Endothelial cell of umbilical vein (primary cell): Measurements from ENCODE around the gene LPAR1. TPM values are rescaled to one million over a fixed set of nuclear protein-coding genes. Genes with fewer than 3 reads are reported as not detected.
"Not testable (repeated sequence)": the region's sequence is repeated elsewhere in the genome, so short reads cannot be mapped to it uniquely, and the experiment has no call there.

Source experiments
- BruUV-seq: library from RNA; stranded (reverse); fragments of 400-500 nt; replicated peaks from 2 replicates; lab custom pipeline; 2021; lab: Mats Ljungman, UMichigan
- CTCF ChIA-PET: fragments of 300-600, 350-600 bp; sonication (Branson Sonifier 250); formaldehyde crosslinking; loops from one replicate; lab custom pipeline; 2021; ENCODE audit warnings: antibody characterized with exemption, inconsistent platforms; lab: Charles Lee
- POLR2A ChIA-PET: fragments of 300-600, 350-600 bp; sonication (Branson Sonifier 250); formaldehyde crosslinking; loops from one replicate; lab custom pipeline; 2021; ENCODE audit warnings: antibody characterized with exemption, inconsistent platforms; lab: Charles Lee
- DNase-seq: peaks from one replicate; pipeline ENCODE4 v3.0.0-alpha.2; 2011; ENCODE audit warnings: low read depth, low spot score
- FAIRE-seq: peaks from 2 replicates; lab custom pipeline; 2011; peaks lifted over from hg19 to GRCh38; lab: Jason Lieb, UNC
- H2AFZ ChIP-seq: 2 replicates; pipeline ENCODE4 v1.6.0; 2012; ENCODE audit warnings: low read depth, low read length, control low read depth, inconsistent platforms
- H3K27ac ChIP-seq: 2 replicates; pipeline ENCODE4 v1.5.1; 2011; ENCODE audit warnings: low read depth, mild to moderate bottlenecking, control low read depth, low read length, moderate library complexity; ENCODE audit not compliant: insufficient read depth
- H3K27me3 ChIP-seq, 2 experiments: 2 replicates each; pipeline versions ENCODE4 v1.6.0 to v1.6.1; 2011; ENCODE audit warnings: low read length in 2 of 2, mixed read lengths in 1 of 2; ENCODE audit not compliant: control insufficient read depth in 2 of 2, insufficient read depth in 2 of 2
- H3K36me3 ChIP-seq, 2 experiments: 2 replicates in 1 of 2; 3 replicates in 1 of 2; pipeline ENCODE4 v1.5.1; 2011; ENCODE audit warnings: low read length in 2 of 2, mild to moderate bottlenecking in 1 of 2, moderate library complexity in 1 of 2; ENCODE audit not compliant: control insufficient read depth in 2 of 2, insufficient read depth in 2 of 2; ENCODE audit errors: extremely low read depth in 1 of 2
- H3K4me1 ChIP-seq: 3 replicates; pipeline ENCODE4 v1.5.1; 2011; ENCODE audit warnings: mild to moderate bottlenecking, low read length; ENCODE audit not compliant: control insufficient read depth, insufficient read depth; ENCODE audit errors: extremely low read depth
- H3K4me2 ChIP-seq: 2 replicates; pipeline ENCODE4 v1.6.1; 2011; ENCODE audit warnings: low read length, control low read depth, mixed read lengths; ENCODE audit not compliant: insufficient read depth
- H3K4me3 ChIP-seq, 3 experiments: fragments of 200-600 bp in 1 of 3; sonication (generic), shearing (Covaris generic) in 1 of 3; replicated peaks in 1 of 3; 2 replicates each; pipeline ENCODE4 v1.5.1; 2011 to 2016; ENCODE audit warnings: control low read depth in 3 of 3, low read length in 3 of 3, mild to moderate bottlenecking in 2 of 3, inconsistent platforms in 1 of 3, low read depth in 1 of 3, moderate library complexity in 1 of 3; ENCODE audit not compliant: insufficient read depth in 1 of 3
- H3K79me2 ChIP-seq: 2 replicates; pipeline ENCODE4 v1.6.0; 2012; ENCODE audit warnings: low read length, inconsistent platforms; ENCODE audit not compliant: control insufficient read depth, insufficient read depth
- H3K9ac ChIP-seq: replicated peaks from 2 replicates; pipeline ENCODE3; 2011; ENCODE audit warnings: low read length, control low read depth; ENCODE audit not compliant: insufficient read depth; ENCODE audit errors: extremely low read depth
- H3K9me1 ChIP-seq: replicated peaks from 3 replicates; pipeline ENCODE4 v1.6.0; 2011; ENCODE audit warnings: mild to moderate bottlenecking, low read length; ENCODE audit not compliant: control insufficient read depth, insufficient read depth; ENCODE audit errors: extremely low read depth
- H3K9me3 ChIP-seq: replicated peaks from 2 replicates; pipeline ENCODE4 v1.5.1; 2012; ENCODE audit warnings: low read length, inconsistent platforms; ENCODE audit not compliant: control insufficient read depth, insufficient read depth
- H4K20me1 ChIP-seq: replicated peaks from 2 replicates; pipeline ENCODE3; 2011; ENCODE audit warnings: mild to moderate bottlenecking, low read length; ENCODE audit not compliant: control insufficient read depth, insufficient read depth; ENCODE audit errors: extremely low read depth
- CTCF ChIP-seq, 2 donors: IDR thresholded peaks; 1 replicate in 1 of 2; 2 replicates in 1 of 2; pipeline ENCODE4 v1.5.1; 2011; ENCODE audit warnings: low read length in 2 of 2, mild to moderate bottlenecking in 2 of 2, moderate library complexity in 2 of 2, control low read depth in 1 of 2, inconsistent platforms in 1 of 2, low read depth in 1 of 2; ENCODE audit not compliant: insufficient read depth in 1 of 2; ENCODE audit errors: extremely low read depth in 1 of 2
- EZH2 ChIP-seq: IDR thresholded peaks from 2 replicates; pipeline ENCODE4 v1.6.1; 2012; ENCODE audit warnings: borderline replicate concordance, low read depth, mild to moderate bottlenecking, moderate library complexity, low read length, inconsistent platforms; ENCODE audit not compliant: severe bottlenecking
- FOS ChIP-seq: IDR thresholded peaks from 2 replicates; pipeline ENCODE4 v1.6.1; 2011; ENCODE audit warnings: mild to moderate bottlenecking, low read length, moderate library complexity, borderline replicate concordance; ENCODE audit not compliant: insufficient read depth
- GATA2 ChIP-seq: IDR thresholded peaks from 2 replicates; pipeline ENCODE4 v1.7.0; 2011; ENCODE audit warnings: low read depth, mild to moderate bottlenecking, moderate library complexity, mixed read lengths, low read length; ENCODE audit not compliant: insufficient read length, insufficient read depth
- JUN ChIP-seq: IDR thresholded peaks from 2 replicates; pipeline ENCODE4 v1.6.1; 2011; ENCODE audit warnings: borderline replicate concordance, low read depth; ENCODE audit not compliant: insufficient read length, insufficient read depth
- MAX ChIP-seq: IDR thresholded peaks from 2 replicates; pipeline ENCODE4 v1.6.1; 2011; ENCODE audit not compliant: insufficient read depth, insufficient read length
- POLR2AphosphoS5 ChIP-seq: IDR thresholded peaks from 2 replicates; pipeline ENCODE4 v1.6.1; 2012; ENCODE audit warnings: low read depth, mild to moderate bottlenecking, control low read depth, low read length, moderate library complexity; ENCODE audit not compliant: insufficient read depth
- dilution Hi-C: fragments of 300-500 bp; cut with MboI; formaldehyde crosslinking; loops from one replicate; pipeline ENCODE4 v1.15.0; 2019; ENCODE audit warnings: low sequenced_read_pairs; ENCODE audit not compliant: extremely low pct_ligation_motif_present
- intact Hi-C: fragments of 100-400 bp; cut with micrococcal nuclease; formaldehyde crosslinking; loops from one replicate; pipeline ENCODE4 v1.10.0; 2022
- polyA plus RNA-seq, 4 experiments: library from polyadenylated mRNA; depleted of rRNA in 3 of 4; stranded (reverse) in 3 of 4; unstranded in 1 of 4; fragments of >200 nt; gene quantifications; 2 replicates each; pipeline versions ENCODE4 v1.2.1 to v1.2.3, GENCODE V29; 2011 to 2012; ENCODE audit warnings: missing spikeins in 1 of 4
- total RNA-seq: library from RNA; stranded (reverse); gene quantifications from 2 replicates; pipeline ENCODE4 v1.2.3, GENCODE V29; 2021

LPAR1 gene
- total and polyA plus RNA-seq, 2 donors (not counting 3 experiments of a cell fraction or from before 2014, with no cell fraction given) = 0.88 to 3.0 TPM

- no peak for FAIRE-seq
- H3K9me1 ChIP-seq = no peaks in the 10 kb centered on the region
- H3K4me2 ChIP-seq = no peak overlapping the region
- no peak overlapping the region for H3K27ac ChIP-seq
- no peaks in the 10 kb centered on the region for H3K4me1 ChIP-seq
- no peaks in the 10 kb centered on the region for H3K36me3 ChIP-seq
- intact Hi-C loops = no loop called here
- H3K9ac ChIP-seq = no peak overlapping the region
- ChIA-PET POLR2A (no interaction called here), CTCF (no interaction called here)
- H3K4me3 ChIP-seq = no peak overlapping the region
- H3K27me3 ChIP-seq = no peaks in the 10 kb centered on the region
- no TSS peak for BruUV-seq
- dilution Hi-C loops = no loop called here
- no peaks in the 10 kb centered on the region for H3K79me2 ChIP-seq
- TF ChIP-seq EZH2 = no peak
- no peak for TF ChIP-seq CTCF (IDR thresholded peaks at IDR 0.05; ENCODE audit: extremely low read depth in 1 of 2, insufficient read depth in 1 of 2, low read depth in 1 of 2, low read length in 2 of 2)
- TF ChIP-seq GATA2 = no peak
- no peak for TF ChIP-seq POLR2AphosphoS5
- no peak for TF ChIP-seq FOS
- no peak for TF ChIP-seq JUN
- no peak for TF ChIP-seq MAX
- H2AFZ ChIP-seq = no peak overlapping the region
- H3K9me3 ChIP-seq = peaks cover 2% of the 10 kb centered on the region
- no peak for DNase-seq
- H4K20me1 ChIP-seq = no peaks in the 10 kb centered on the region
Observed at GRCh38 chr9:110864011-110864410, 174.3 kb downstream of the LPAR1 start.

- H3K36me3 ChIP-seq, H3K79me2 ChIP-seq, H3K4me2 ChIP-seq, intact Hi-C loops, H3K9me1 ChIP-seq, dilution Hi-C loops, H4K20me1 ChIP-seq, H3K27ac ChIP-seq, BruUV-seq, H3K9me3 ChIP-seq, H3K4me3 ChIP-seq, DNase-seq, POLR2A ChIA-PET, H3K9ac ChIP-seq, H3K27me3 ChIP-seq, FAIRE-seq, H2AFZ ChIP-seq, H3K4me1 ChIP-seq: not testable (repeated sequence)
- CTCF ChIA-PET = interaction anchor here (1.3 kb wide), 1 partner anchor 223 kb away, joined by 3 read pairs; no protein-coding TSS in a partner anchor
Observed at GRCh38 chr9:110861370-110862110, 176.7 kb downstream of the LPAR1 start.
